Spinal cord (tissue), 4 donors: Measurements from ENCODE around the gene CNEP1R1. TPM values are rescaled to one million over a fixed set of nuclear protein-coding genes. Genes with fewer than 3 reads are reported as not detected.

Experiments used
- polyA plus RNA-seq, 2 donors: library from polyadenylated mRNA; unstranded; fragments of 120-200 nt; gene quantifications; one replicate each; pipeline ENCODE4 v1.2.1, GENCODE V29; 2013; ENCODE audit not compliant: insufficient read length in 2 of 2
- small RNA-seq: library from RNA; depleted of rRNA; stranded (forward); fragments of <200 nt; gene quantifications from one replicate; pipeline ENCODE3, GENCODE V24; 2014; ENCODE audit warnings: low replicate concordance
- total RNA-seq, 2 donors: library from RNA; depleted of rRNA in 1 of 2; stranded (reverse); fragments of 120-200 nt in 1 of 2; fragments of >200 nt in 1 of 2; gene quantifications; one replicate each; pipeline versions ENCODE4 v1.2.3 to v1.2.4, GENCODE V29; 2013 to 2014

Gene CNEP1R1
- total and polyA plus RNA-seq, 4 donors = 29.8 to 47.1 (median 34.1) TPM

Small RNA genes within 50 kb of the gene (small RNA-seq; reads per million reads assigned to genes)
- not detected for gene RF00017

Other genes with a start within 250 kb of the CNEP1R1 start
- 10 to 100 TPM; 16.9 to 28.3 TPM for gene ZNF423, start 169.1 kb upstream of the CNEP1R1 start, total RNA-seq
- 10 to 100 TPM; 40.5 to 43.0 TPM for gene ZNF423, start 169.1 kb upstream of the CNEP1R1 start, polyA plus RNA-seq
- gene HEATR3, start 40.7 kb downstream of the CNEP1R1 start, total RNA-seq = 10 to 100 TPM; 23.7 to 25.9 TPM
- gene HEATR3, start 40.7 kb downstream of the CNEP1R1 start, polyA plus RNA-seq = 10 to 100 TPM; 21.8 to 25.2 TPM
- 10 to 100 TPM; 11.1 to 15.9 TPM for gene TENT4B, start 128.1 kb downstream of the CNEP1R1 start, total RNA-seq
- gene TENT4B, start 128.1 kb downstream of the CNEP1R1 start, polyA plus RNA-seq = 10 to 100 TPM; 15.6 to 18.3 TPM
- gene ADCY7, start 241.3 kb downstream of the CNEP1R1 start, total RNA-seq = 10 to 100 TPM; 12.4 to 26.0 TPM
- 10 to 100 TPM; 14.7 to 17.9 TPM for gene ADCY7, start 241.3 kb downstream of the CNEP1R1 start, polyA plus RNA-seq